SU-DHL-6 (cell line): ENCODE data around the gene THAP11.

Experiments used
- EZH2phosphoT487 ChIP-seq: fragments of 200-600 bp; sonication (generic), shearing (Covaris generic); conservative IDR thresholded peaks from 2 replicates; pipeline ENCODE4 v1.6.1; 2018; ENCODE audit warnings: mild to moderate bottlenecking, antibody characterized with exemption, low read length, moderate library complexity, mixed read lengths
- TF ChIP-seq, protein P1 (sequence below): fragments of 200-600 bp; sonication (generic); IDR thresholded peaks from one replicate; pipeline ENCODE4 v1.5.1; 2017; ENCODE audit warnings: antibody characterized with exemption, mild to moderate bottlenecking, low read length, moderate library complexity; ENCODE audit not compliant: insufficient read depth, poor library complexity, severe bottlenecking

DNA sequence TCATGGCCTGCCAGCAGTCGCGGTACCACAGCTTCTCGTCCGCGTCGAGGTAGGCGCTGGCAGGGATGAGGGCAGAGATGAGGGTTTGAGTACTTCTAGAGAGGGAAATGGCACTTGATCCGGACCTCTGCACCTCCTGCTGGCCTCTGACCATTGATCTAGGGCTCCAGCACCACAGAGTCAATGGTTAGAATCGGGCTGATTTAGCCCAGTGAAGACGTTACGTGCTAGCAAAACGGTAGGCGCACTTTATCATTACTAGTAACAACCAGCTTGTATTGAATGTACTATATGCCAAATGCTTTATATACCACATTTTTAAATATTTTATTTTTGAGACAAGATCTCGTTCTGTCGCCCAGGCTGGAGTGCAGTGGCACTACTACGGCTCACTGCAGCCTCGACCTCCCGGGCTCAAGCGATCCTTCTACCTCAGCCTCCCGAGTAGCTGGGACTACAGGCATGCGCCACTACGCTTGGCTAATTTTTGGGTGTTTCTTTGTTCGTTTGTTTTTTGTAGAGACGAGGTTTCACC is 34.9 kb upstream of the THAP11 start:
- TF ChIP-seq, protein P1, sequence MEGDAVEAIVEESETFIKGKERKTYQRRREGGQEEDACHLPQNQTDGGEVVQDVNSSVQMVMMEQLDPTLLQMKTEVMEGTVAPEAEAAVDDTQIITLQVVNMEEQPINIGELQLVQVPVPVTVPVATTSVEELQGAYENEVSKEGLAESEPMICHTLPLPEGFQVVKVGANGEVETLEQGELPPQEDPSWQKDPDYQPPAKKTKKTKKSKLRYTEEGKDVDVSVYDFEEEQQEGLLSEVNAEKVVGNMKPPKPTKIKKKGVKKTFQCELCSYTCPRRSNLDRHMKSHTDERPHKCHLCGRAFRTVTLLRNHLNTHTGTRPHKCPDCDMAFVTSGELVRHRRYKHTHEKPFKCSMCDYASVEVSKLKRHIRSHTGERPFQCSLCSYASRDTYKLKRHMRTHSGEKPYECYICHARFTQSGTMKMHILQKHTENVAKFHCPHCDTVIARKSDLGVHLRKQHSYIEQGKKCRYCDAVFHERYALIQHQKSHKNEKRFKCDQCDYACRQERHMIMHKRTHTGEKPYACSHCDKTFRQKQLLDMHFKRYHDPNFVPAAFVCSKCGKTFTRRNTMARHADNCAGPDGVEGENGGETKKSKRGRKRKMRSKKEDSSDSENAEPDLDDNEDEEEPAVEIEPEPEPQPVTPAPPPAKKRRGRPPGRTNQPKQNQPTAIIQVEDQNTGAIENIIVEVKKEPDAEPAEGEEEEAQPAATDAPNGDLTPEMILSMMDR: no peak
- TF ChIP-seq EZH2phosphoT487: no peak
